SK-N-SH treated with all-trans-retinoic acid at 6 μM for 48 hours (cell line): Measurements from ENCODE around the gene ADORA3.

Experiments
- ATAC-seq: fragments of 200-7000 bp; cut with Tn5 transposase; 3 replicates; pipeline ENCODE4 v1.9.1; 2020; ENCODE audit warnings: mild to moderate bottlenecking, moderate library complexity
- ARNTL ChIP-seq: fragments of 450-650 bp; formaldehyde crosslinking; IDR thresholded peaks from 2 replicates; pipeline ENCODE4 v1.5.0; 2020; ENCODE audit warnings: low read depth, mild to moderate bottlenecking, moderate library complexity, borderline replicate concordance
- BACH2 ChIP-seq: fragments of 250-450 bp; sonication (Bioruptor Pico); IDR thresholded peaks from 2 replicates; pipeline ENCODE4 v1.9.0; 2021; ENCODE audit warnings: mild to moderate bottlenecking, borderline replicate concordance
- CREB5 ChIP-seq: fragments of 250-450 bp; sonication (Bioruptor Pico); IDR thresholded peaks from 2 replicates; pipeline ENCODE4 v1.5.1; 2020; ENCODE audit warnings: low read depth, mild to moderate bottlenecking, moderate library complexity
- CSDC2 ChIP-seq: fragments of 250-450 bp; sonication (Bioruptor Pico); IDR thresholded peaks from 2 replicates; pipeline ENCODE4 v1.5.0; 2020; ENCODE audit warnings: mild to moderate bottlenecking, moderate library complexity
- ESRRG ChIP-seq: fragments of 250-450 bp; sonication (Bioruptor Pico); IDR thresholded peaks from 2 replicates; pipeline ENCODE4 v1.6.1; 2021; ENCODE audit warnings: mild to moderate bottlenecking
- GLIS3 ChIP-seq: fragments of 250-450 bp; sonication (Bioruptor Pico); IDR thresholded peaks from 2 replicates; pipeline ENCODE4 v1.5.0; 2020; ENCODE audit warnings: mild to moderate bottlenecking, moderate library complexity
- ISL1 ChIP-seq: fragments of 250-450 bp; sonication (Bioruptor Pico); IDR thresholded peaks from 2 replicates; pipeline ENCODE4 v2.1.2; 2022; ENCODE audit warnings: mild to moderate bottlenecking, moderate library complexity
- OSR1 ChIP-seq: fragments of 250-450 bp; sonication (Bioruptor Pico); IDR thresholded peaks from 2 replicates; pipeline ENCODE4 v1.8.0; 2022; ENCODE audit warnings: moderate library complexity, mild to moderate bottlenecking, inconsistent platforms
- PATZ1 ChIP-seq: fragments of 250-450 bp; sonication (Bioruptor Pico); IDR thresholded peaks from 2 replicates; pipeline ENCODE4 v1.8.0; 2020; ENCODE audit warnings: mild to moderate bottlenecking, moderate library complexity, borderline replicate concordance
- PPARA ChIP-seq: fragments of 250-450 bp; sonication (Bioruptor Pico); IDR thresholded peaks from 2 replicates; pipeline ENCODE4 v1.5.0; 2020; ENCODE audit warnings: mild to moderate bottlenecking, borderline replicate concordance
- RARB ChIP-seq: fragments of 250-450 bp; sonication (Bioruptor Pico); IDR thresholded peaks from 2 replicates; pipeline ENCODE4 v1.8.0; 2021; ENCODE audit warnings: mild to moderate bottlenecking, moderate library complexity
- SNAI2 ChIP-seq: fragments of 250-450 bp; sonication (Bioruptor Pico); IDR thresholded peaks from 2 replicates; pipeline ENCODE4 v1.5.0; 2020; ENCODE audit warnings: mild to moderate bottlenecking, moderate library complexity
- TCF4 ChIP-seq: fragments of 250-450 bp; sonication (Bioruptor Pico); IDR thresholded peaks from 2 replicates; pipeline ENCODE4 v1.8.0; 2021; ENCODE audit warnings: mild to moderate bottlenecking, moderate library complexity, borderline replicate concordance
- TOX ChIP-seq: fragments of 250-450 bp; sonication (Bioruptor Pico); IDR thresholded peaks from 2 replicates; pipeline ENCODE4 v1.8.0; 2021; ENCODE audit warnings: mild to moderate bottlenecking, moderate library complexity, borderline replicate concordance
- TSHZ2 ChIP-seq: fragments of 250-450 bp; sonication (Bioruptor Pico); IDR thresholded peaks from 2 replicates; pipeline ENCODE4 v1.5.0; 2020; ENCODE audit warnings: mild to moderate bottlenecking, moderate library complexity
- ZC3H10 ChIP-seq: fragments of 250-450 bp; sonication (Bioruptor Pico); IDR thresholded peaks from 2 replicates; pipeline ENCODE4 v1.5.1; 2021; ENCODE audit warnings: mild to moderate bottlenecking, moderate library complexity
- ZFP3 ChIP-seq: fragments of 250-450 bp; sonication (Bioruptor Pico); IDR thresholded peaks from 2 replicates; pipeline ENCODE4 v1.5.0; 2020; ENCODE audit warnings: mild to moderate bottlenecking, moderate library complexity
- ZFP30 ChIP-seq: fragments of 450-650 bp; formaldehyde crosslinking; IDR thresholded peaks from 2 replicates; pipeline ENCODE4 v1.5.0; 2022; ENCODE audit warnings: mild to moderate bottlenecking, moderate library complexity
- ZNF565 ChIP-seq: fragments of 450-650 bp; formaldehyde crosslinking; conservative IDR thresholded peaks from 2 replicates; pipeline ENCODE4 v1.5.0; 2020; ENCODE audit warnings: low read depth, mild to moderate bottlenecking, moderate library complexity
- ZNF70 ChIP-seq: fragments of 450-650 bp; formaldehyde crosslinking; IDR thresholded peaks from 2 replicates; pipeline ENCODE4 v1.5.0; 2020; ENCODE audit warnings: mild to moderate bottlenecking, moderate library complexity
- ZNF8 ChIP-seq: fragments of 450-650 bp; formaldehyde crosslinking; IDR thresholded peaks from 2 replicates; pipeline ENCODE4 v1.5.0; 2020; ENCODE audit warnings: mild to moderate bottlenecking, moderate library complexity
- TF ChIP-seq, protein P1 (sequence below): fragments of 250-450 bp; sonication (Bioruptor Pico); IDR thresholded peaks from 2 replicates; pipeline ENCODE4 v1.5.1; 2021; ENCODE audit warnings: mild to moderate bottlenecking, moderate library complexity

Gene ADORA3

DNA sequence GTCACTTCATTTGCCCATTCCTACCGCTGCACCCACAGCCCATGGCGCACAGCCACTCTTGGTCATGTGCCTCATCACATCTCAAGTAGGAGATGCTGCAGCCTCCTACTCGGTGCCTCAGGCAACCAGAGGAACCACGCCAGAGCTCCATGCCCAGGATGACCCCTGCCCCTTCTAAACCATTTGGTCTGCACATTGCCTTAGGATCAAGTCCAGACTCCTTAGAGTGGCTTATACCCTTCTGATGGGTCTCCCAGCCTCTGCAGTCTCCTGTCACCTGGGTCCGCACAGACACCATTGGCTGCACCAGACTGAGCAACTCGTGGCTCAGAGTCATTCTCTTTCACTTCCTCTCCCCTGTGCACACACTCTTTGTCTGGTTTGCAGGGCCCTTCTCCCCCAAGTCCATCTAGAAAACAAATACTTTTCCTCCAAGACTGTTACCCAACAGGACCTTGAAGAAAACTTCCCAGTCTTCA lies 2.2 kb upstream of the ADORA3 start:
- ATAC-seq = no peak
- no peak for TF ChIP-seq ZC3H10 (CRISPR knock-in tag)
- no peak for TF ChIP-seq ZNF70 (CRISPR knock-in tag)
- no peak for TF ChIP-seq GLIS3 (CRISPR knock-in tag)
- no peak for TF ChIP-seq ZFP30
- TF ChIP-seq BACH2 (CRISPR knock-in tag) = no peak
- TF ChIP-seq PPARA (CRISPR knock-in tag) = no peak
- TF ChIP-seq SNAI2 (CRISPR knock-in tag) = no peak
- no peak for TF ChIP-seq ZFP3
- no peak for TF ChIP-seq ZNF565 (CRISPR knock-in tag)
- TF ChIP-seq ARNTL (CRISPR knock-in tag) = no peak
- TF ChIP-seq RARB = no peak
- TF ChIP-seq TOX = no peak
- TF ChIP-seq, protein P1, sequence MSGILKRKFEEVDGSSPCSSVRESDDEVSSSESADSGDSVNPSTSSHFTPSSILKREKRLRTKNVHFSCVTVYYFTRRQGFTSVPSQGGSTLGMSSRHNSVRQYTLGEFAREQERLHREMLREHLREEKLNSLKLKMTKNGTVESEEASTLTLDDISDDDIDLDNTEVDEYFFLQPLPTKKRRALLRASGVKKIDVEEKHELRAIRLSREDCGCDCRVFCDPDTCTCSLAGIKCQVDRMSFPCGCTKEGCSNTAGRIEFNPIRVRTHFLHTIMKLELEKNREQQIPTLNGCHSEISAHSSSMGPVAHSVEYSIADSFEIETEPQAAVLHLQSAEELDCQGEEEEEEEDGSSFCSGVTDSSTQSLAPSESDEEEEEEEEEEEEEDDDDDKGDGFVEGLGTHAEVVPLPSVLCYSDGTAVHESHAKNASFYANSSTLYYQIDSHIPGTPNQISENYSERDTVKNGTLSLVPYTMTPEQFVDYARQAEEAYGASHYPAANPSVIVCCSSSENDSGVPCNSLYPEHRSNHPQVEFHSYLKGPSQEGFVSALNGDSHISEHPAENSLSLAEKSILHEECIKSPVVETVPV (CRISPR knock-in tag) = no peak
- TF ChIP-seq ESRRG (CRISPR knock-in tag) = no peak
- no peak for TF ChIP-seq TCF4 (CRISPR knock-in tag)
- TF ChIP-seq ISL1 (CRISPR knock-in tag) = no peak

DNA sequence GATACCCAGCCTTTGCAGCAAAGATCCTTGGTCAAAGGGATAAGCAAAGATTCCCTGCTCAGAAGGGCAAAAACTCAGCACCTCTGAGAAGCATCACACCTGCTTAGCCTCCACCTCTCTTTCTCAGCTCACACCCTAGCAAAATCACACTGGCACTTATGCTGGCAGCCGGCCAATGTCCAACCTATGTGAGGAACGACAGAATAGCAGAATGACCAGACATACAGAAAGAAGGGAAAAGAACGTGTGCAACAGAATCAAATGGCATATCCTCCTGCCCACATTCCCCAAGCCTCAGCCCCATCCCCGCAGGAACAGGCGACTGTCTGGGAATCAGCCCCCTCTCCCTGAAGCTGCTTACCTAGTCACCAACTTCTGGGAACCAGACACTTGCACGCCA lies 664 bp upstream of the ADORA3 start:
- no peak for TF ChIP-seq PATZ1 (CRISPR knock-in tag)
- TF ChIP-seq CREB5 (CRISPR knock-in tag) = no peak
- TF ChIP-seq ARNTL (CRISPR knock-in tag) = no peak
- no peak for ATAC-seq

DNA sequence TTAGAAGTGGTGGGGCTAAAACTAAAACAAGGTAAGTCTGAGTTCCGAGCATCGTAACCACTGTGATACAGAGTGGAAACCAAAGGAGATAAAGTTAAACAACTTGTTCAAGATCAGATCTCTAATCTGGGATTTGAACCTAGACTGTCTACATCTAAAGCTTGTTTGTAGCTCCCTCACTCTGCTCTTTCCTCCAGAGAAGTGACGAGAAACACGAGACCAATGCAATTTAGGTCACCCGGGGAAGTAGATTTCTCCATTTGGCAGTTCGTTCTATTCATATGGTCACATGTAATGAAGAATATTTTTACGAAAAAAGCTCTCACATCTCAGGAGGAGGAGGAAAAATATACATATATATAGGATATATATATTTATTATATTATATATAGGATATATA lies 1.8 kb downstream of the ADORA3 start:
- TF ChIP-seq RARB = no peak
- TF ChIP-seq ZNF8 = no peak
- TF ChIP-seq PATZ1 (CRISPR knock-in tag) = no peak
- TF ChIP-seq ZFP3 = no peak
- TF ChIP-seq ISL1 (CRISPR knock-in tag) = no peak
- TF ChIP-seq PPARA (CRISPR knock-in tag) = no peak
- no peak for ATAC-seq

DNA sequence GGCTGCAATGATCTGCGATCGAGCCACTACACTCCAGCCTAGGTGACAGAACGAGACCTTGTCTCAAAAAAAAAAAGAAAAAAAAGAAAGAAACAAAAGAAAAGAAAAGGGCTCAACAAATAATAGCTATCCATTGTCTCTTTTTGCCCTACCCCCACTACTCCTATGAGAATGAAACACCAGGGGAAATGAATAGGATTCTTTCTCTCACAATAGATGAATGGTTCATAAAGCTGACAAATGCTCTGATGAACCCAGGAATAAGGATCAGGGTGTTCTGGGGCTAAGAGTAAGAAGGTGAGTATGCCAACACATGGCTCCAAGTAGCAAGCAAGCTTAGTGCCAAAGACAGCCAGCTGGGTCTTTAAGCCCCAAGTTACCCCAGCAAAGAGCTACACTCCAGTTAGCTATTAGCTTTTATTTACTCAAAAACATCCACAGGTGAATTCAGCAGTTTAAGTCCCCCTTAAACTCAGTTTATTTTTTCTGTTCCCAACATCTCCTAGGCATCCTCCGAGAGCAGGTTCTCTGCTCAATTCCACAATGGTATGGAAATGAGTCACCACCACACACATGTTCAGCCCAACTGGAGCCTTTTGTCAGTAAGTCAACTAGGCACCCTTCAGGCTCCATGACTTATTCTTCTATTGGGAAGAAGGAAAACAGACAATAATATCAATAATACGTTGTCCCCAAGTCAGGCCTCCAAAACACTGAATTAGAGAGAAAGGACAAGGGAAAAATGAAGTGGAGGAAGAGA lies 4.2 kb downstream of the ADORA3 start:
- ATAC-seq = no peak
- no peak for TF ChIP-seq ZFP3
- TF ChIP-seq CSDC2 = no peak
- TF ChIP-seq BACH2 (CRISPR knock-in tag) = no peak
- TF ChIP-seq SNAI2 (CRISPR knock-in tag) = no peak
- TF ChIP-seq PPARA (CRISPR knock-in tag) = no peak
- TF ChIP-seq OSR1 = no peak
- no peak for TF ChIP-seq TSHZ2 (CRISPR knock-in tag)
- TF ChIP-seq RARB = no peak
- TF ChIP-seq ISL1 (CRISPR knock-in tag) = no peak
- no peak for TF ChIP-seq ZNF70 (CRISPR knock-in tag)
- TF ChIP-seq ARNTL (CRISPR knock-in tag) = no peak
- no peak for TF ChIP-seq CREB5 (CRISPR knock-in tag)
- TF ChIP-seq TCF4 (CRISPR knock-in tag) = no peak
- TF ChIP-seq ESRRG (CRISPR knock-in tag) = no peak
- no peak for TF ChIP-seq ZC3H10 (CRISPR knock-in tag)
- no peak for TF ChIP-seq ZNF565 (CRISPR knock-in tag)
- no peak for TF ChIP-seq ZFP30
- no peak for TF ChIP-seq TOX
